Sciatic nerve (tissue), 2 donors: Measurements from ENCODE around the gene FNDC5. TPM values are rescaled to one million over a fixed set of nuclear protein-coding genes. Genes with fewer than 3 reads are reported as not detected.
"Not testable (repeated sequence)": the region's sequence is repeated elsewhere in the genome, so short reads cannot be mapped to it uniquely, and the experiment has no call there.

Experiments
- ATAC-seq: fragments of 200-7000 bp; cut with Tn5 transposase; one replicate; pipeline ENCODE4 v1.9.1; 2020; ENCODE audit warnings: mild to moderate bottlenecking, moderate library complexity
- DNase-seq: peaks from one replicate; pipeline ENCODE4 v3.0.0-alpha.2; 2020; ENCODE audit warnings: low spot score
- intact Hi-C: fragments of 100-400 bp; cut with DNase I; formaldehyde crosslinking; loops from one replicate; pipeline ENCODE4 v1.14.2; 2022
- total RNA-seq: library from RNA; stranded (reverse); fragmentation: NEBNext Ultra II Directional; extraction: Animal tissue kit (Norgen Biotek cat#: 25700); gene quantifications from one replicate; pipeline ENCODE4 v1.2.1, GENCODE V29; 2021
- donor health status: DM: no; HTN: no; CAD: no.
- donor health status: DM: no; HTN: no; CAD: no.

The FNDC5 gene
- total RNA-seq, result 1.6 TPM

- intact Hi-C loops, result no loop called here
- DNase-seq, result no peak
- peak; percentile 26 for ATAC-seq
Observed at GRCh38 chr1:32870615-32871363, at the start of gene FNDC5. TSS of gene FNDC5 (minus strand) at chr1:32870912.

GRCh38 chr1:32919811-32920733, 49.4 kb upstream of the FNDC5 start:
- DNase-seq (no peak), ATAC-seq (peak; percentile 49)
- intact Hi-C loops, result no loop called here

GRCh38 chr1:32918179-32918578, 47.5 kb upstream of the FNDC5 start:
- intact Hi-C loops, result no loop called here
- ATAC-seq (no peak), DNase-seq (no peak)

DNA sequence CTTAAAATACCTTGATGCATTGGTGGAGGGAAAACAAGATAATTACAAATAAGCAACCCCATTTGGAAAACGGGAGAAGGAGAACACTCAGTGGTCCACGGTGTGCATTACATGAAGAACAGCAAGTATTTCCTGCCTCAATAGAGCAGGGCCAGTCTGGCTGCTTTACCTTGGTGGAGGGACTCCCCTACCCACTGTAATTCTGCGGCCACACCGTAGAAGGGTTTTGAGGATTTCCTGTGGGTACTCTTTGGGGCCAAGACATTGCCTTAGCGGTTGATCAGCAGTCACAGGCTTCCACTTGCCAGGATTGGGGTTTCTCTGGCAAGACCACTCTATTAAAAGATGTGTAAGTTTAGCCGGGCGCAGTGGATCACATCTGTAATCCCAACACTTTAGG, 46.8 kb upstream of the FNDC5 start:
- DNase-seq (no peak), ATAC-seq (no peak)
- intact Hi-C loops, result no loop called here

DNA sequence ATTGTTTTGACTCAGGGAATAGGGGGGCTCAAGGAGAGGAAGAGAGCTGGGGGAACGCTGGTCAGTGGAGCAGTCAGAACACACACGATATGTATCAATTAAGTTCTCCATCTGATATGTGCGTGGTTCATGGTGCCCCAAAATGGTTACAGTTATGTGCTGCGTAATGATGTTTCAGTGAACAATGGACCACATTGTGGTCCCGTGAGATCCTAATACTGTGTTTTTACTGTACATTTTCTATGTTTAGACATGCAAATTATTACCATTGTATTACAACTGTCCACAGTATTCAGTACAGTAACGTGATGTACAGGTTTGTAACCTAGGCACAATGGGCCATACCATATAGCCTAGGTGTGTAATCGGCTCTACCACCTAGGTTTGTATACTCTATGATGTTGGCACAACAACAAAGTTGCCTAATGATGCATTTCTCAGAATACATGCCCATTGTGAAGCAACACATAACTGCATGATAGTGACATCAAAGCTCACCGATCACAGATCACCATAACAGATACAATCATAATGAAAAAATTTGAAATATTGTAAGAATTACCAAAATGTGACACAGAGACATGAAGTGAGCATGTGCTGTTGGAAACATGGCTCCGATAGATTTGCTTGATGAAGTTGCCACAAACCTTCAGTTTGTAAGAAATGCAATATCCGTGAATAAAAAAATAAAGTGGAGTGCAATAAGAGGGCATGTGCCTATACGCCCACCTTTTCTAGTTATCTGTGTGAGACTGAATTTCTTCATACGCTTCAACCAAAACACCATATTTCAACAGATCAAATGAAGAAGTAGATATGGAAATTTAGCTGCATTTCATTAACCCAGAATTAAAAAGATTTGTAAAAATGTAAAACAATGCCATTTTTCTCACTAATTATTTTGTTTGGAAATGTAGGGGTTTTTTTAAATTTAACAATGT, 45.3 kb upstream of the FNDC5 start:
- no peak for ATAC-seq
- DNase-seq, result no peak
- intact Hi-C loops, result no loop called here

GRCh38 chr1:32910319-32910718, 39.6 kb upstream of the FNDC5 start:
- DNase-seq (no peak), ATAC-seq (no peak)
- intact Hi-C loops, result no loop called here

GRCh38 chr1:32907435-32907834, 36.7 kb upstream of the FNDC5 start:
- no peak for DNase-seq
- intact Hi-C loops, result no loop called here
- no peak for ATAC-seq

GRCh38 chr1:32906654-32907053, 35.9 kb upstream of the FNDC5 start:
- intact Hi-C loops, result no loop called here
- ATAC-seq (no peak), DNase-seq (no peak)

DNA sequence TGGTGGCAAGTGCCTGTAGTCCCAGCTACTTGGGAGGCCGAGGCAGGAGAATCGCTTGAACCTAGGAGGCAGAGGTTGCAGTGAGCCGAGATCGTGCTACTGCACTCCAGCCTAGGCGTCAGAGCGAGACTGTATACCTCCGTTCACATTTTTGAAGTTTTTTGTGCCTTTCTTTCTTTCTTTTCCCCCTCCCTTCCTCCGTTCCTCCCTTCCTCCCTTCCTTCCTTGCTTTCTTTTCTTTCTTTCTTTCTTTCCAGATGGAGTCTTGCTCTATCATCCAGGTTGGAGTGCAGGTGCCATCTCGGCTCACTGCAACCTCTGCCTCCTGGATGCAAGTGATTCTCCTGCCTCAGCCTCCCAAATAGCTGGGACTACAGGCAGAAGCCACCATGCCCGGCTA, 34.9 kb upstream of the FNDC5 start:
- intact Hi-C loops, DNase-seq, ATAC-seq: not testable (repeated sequence)

DNA sequence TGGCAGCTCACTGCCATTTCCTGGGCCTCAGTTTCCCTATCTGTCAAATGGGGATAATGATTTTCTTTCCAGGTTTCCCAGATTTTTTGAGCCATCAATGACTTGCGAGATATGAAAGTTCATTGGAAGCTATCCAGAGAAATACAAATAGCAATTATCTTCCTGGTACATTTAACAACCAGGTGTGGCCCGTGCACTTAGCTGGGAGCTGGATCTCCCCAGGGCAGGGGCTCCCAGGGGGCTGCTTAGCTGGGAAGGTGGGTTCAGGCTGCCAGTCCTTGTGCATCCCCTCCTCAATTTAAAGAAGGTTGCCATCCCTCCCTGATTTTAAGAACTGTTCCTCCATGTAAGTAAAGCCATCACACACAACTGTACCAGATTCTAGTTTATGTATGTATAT, 34.1 kb upstream of the FNDC5 start:
- no peak for ATAC-seq
- intact Hi-C loops, result no loop called here
- DNase-seq, result no peak

- intact Hi-C loops, result no loop called here
- no peak for ATAC-seq
- DNase-seq, result no peak
Observed at GRCh38 chr1:32903991-32904785, 33.5 kb upstream of the FNDC5 start.

GRCh38 chr1:32902535-32902920, 31.8 kb upstream of the FNDC5 start:
- intact Hi-C loops, result no loop called here
- no peak for ATAC-seq
- no peak for DNase-seq

- intact Hi-C loops, result no loop called here
- ATAC-seq (no peak), DNase-seq (no peak)
Observed at GRCh38 chr1:32901823-32902534, 31.3 kb upstream of the FNDC5 start.

- intact Hi-C loops, result no loop called here
- ATAC-seq (peak; percentile 74), DNase-seq (peak; percentile 80)
Observed at GRCh38 chr1:32900956-32901822, 30.5 kb upstream of the FNDC5 start, which contains the start of gene TMEM54. TSS of gene TMEM54 (minus strand) at chr1:32901389. CDS start at chr1:32901238, 151 bp downstream.

DNA sequence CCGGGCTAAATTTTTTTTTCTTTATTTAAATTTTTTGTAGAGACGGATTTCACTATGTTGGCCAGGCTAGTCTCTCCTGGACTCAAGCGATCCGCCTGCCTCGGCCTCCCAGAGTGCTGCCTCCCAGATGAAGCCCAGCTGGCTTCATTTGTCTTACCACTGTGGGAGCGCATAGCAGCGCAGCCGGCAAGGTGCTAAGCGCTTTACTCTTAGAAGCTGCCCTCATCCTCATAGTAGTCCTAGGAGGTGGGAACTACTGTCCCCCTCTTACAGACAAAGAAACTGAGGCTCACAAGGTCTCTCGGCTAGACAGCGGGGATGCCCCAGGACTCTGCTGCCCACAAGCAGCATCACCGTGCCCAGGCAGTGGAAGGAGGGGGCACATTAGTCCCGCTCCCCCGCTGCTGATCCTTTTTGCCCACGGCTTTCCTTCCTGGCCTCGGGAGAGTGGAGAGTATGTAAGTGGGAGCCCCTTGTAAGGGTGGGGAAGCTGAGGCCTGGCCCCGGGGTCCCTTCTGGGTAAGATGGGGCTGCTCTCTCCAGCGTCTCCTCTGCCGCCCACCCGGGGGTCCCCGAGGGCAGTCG, 29.8 kb upstream of the FNDC5 start:
- no peak for DNase-seq
- intact Hi-C loops, result no loop called here
- peak; percentile 9 for ATAC-seq

GRCh38 chr1:32899586-32900296, 29.0 kb upstream of the FNDC5 start:
- ATAC-seq (no peak), DNase-seq (no peak)
- intact Hi-C loops, result no loop called here
